ENCODE results near the gene UPK1A. TPM values are rescaled to one million over a fixed set of nuclear protein-coding genes. Genes with fewer than 3 reads are reported as not detected.
"Not testable (repeated sequence)": the region's sequence is repeated elsewhere in the genome, so short reads cannot be mapped to it uniquely, and the experiment has no call there.

UPK1A gene
- total and polyA plus RNA-seq, 2 donors = 81.8 to 89.8 TPM

DNA sequence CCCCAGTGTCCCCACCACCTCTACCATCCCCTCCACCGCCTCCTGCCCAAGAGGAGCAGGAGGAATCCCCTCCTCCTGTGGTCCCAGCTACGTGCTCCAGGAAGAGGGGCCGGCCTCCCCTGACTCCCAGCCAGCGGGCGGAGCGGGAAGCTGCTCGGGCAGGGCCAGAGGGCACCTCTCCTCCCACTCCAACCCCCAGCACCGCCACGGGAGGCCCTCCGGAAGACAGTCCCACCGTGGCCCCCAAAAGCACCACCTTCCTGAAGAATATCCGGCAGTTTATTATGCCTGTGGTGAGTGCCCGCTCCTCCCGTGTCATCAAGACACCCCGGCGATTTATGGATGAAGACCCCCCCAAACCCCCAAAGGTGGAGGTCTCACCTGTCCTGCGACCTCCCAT is 54.3 kb downstream of the UPK1A start:
- no peak for DNase-seq (ENCODE audit: extremely low spot score)
- Histone ChIP-seq H3K4me3 (ENCODE audit: low read depth, low read length) (no peak overlapping the region), H3K4me1 (ENCODE audit: insufficient read depth) (no peaks in the 10 kb centered on the region), H3K27ac (ENCODE audit: low read depth) (no peak overlapping the region), H3K36me3 (ENCODE audit: insufficient read depth) (peaks cover 7% of the 10 kb centered on the region)
- WGBS = 81% methylated on average over 17 of the region's 17 CpGs

DNA sequence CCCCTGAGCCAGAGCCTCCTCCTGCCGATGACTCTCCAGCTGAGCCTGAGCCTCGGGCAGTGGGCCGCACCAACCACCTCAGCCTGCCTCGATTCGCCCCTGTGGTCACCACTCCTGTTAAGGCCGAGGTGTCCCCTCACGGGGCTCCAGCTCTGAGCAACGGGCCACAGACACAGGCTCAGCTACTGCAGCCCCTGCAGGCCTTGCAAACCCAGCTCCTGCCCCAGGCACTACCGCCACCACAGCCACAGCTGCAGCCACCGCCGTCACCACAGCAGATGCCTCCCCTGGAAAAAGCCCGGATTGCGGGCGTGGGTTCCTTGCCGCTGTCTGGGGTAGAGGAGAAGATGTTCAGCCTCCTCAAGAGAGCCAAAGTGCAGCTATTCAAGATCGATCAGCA is 55.1 kb downstream of the UPK1A start:
- Histone ChIP-seq H3K4me3 (ENCODE audit: low read depth, low read length) (no peak overlapping the region), H3K4me1 (ENCODE audit: insufficient read depth) (no peaks in the 10 kb centered on the region), H3K27ac (ENCODE audit: low read depth) (no peak overlapping the region), H3K36me3 (ENCODE audit: insufficient read depth) (peaks cover 7% of the 10 kb centered on the region)
- DNase-seq (ENCODE audit: extremely low spot score) = no peak
- WGBS = 92% methylated on average over 16 of the region's 16 CpGs

DNA sequence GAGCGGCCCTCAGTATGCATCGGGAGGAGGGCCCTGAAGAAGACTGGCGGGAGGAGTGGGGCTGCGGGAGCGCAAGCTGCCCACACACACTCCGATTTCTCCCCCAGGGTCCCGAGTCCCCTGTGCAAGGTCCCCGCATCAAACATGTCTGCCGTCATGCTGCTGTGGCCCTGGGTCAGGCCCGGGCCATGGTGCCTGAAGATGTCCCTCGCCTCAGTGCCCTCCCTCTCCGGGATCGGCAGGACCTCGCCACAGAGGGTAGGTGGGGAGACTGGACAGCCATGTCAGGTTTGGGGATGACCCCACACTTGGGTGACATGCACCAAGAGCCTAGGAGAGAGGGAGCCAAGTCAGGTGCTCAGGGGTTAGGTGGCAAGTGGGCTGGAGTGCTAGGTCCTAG is 56.1 kb downstream of the UPK1A start:
- WGBS = 94% methylated on average over 14 of the region's 14 CpGs
- no peak for DNase-seq (ENCODE audit: extremely low spot score)
- no peak overlapping the region for H3K4me3 ChIP-seq (ENCODE audit: low read depth, low read length)
- peaks cover 10% of the 10 kb centered on the region for H3K36me3 ChIP-seq (ENCODE audit: insufficient read depth)
- H3K27ac ChIP-seq (ENCODE audit: low read depth) = no peak overlapping the region
- H3K4me1 ChIP-seq (ENCODE audit: insufficient read depth) = no peaks in the 10 kb centered on the region

DNA sequence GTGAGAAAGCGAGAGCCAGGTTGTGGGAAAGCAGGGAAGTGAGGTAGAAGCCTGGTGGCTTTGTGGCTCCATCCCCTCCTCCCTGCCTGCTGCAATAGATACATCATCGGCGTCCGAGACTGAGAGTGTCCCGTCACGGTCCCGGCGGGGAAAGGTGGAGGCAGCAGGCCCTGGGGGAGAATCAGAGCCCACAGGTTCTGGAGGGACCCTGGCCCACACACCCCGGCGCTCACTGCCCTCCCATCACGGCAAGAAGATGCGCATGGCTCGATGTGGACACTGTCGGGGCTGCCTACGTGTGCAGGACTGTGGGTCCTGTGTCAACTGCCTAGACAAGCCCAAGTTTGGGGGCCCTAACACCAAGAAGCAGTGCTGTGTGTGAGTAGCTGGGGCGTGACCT is 56.6 kb downstream of the UPK1A start:
- H3K4me3 ChIP-seq (ENCODE audit: low read depth, low read length) = no peak overlapping the region
- H3K36me3 ChIP-seq (ENCODE audit: insufficient read depth) = peaks cover 10% of the 10 kb centered on the region
- no peak for DNase-seq (ENCODE audit: extremely low spot score)
- 94% methylated on average over 16 of the region's 16 CpGs for WGBS
- H3K4me1 ChIP-seq (ENCODE audit: insufficient read depth) = no peaks in the 10 kb centered on the region
- H3K27ac ChIP-seq (ENCODE audit: low read depth) = no peak overlapping the region

DNA sequence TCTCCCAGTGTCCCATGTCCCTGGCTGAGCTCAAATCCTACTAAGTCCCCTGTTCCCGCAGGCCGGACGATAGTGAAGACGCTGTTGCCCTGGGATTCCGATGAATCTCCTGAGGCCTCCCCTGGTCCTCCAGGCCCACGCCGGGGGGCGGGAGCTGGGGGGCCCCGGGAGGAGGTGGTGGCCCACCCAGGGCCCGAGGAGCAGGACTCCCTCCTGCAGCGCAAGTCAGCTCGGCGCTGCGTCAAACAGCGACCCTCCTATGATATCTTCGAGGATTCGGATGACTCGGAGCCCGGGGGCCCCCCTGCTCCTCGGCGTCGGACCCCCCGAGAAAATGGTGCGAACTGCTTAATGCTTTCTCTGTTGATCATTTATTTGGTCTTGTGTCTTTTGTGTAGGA is 57.4 kb downstream of the UPK1A start:
- no peak overlapping the region for H3K4me3 ChIP-seq (ENCODE audit: low read depth, low read length)
- H3K27ac ChIP-seq (ENCODE audit: low read depth) = no peak overlapping the region
- H3K36me3 ChIP-seq (ENCODE audit: insufficient read depth) = peaks cover 12% of the 10 kb centered on the region
- H3K4me1 ChIP-seq (ENCODE audit: insufficient read depth) = no peaks in the 10 kb centered on the region
- WGBS = 95% methylated on average over 24 of the region's 24 CpGs
- no peak for DNase-seq (ENCODE audit: extremely low spot score)

DNA sequence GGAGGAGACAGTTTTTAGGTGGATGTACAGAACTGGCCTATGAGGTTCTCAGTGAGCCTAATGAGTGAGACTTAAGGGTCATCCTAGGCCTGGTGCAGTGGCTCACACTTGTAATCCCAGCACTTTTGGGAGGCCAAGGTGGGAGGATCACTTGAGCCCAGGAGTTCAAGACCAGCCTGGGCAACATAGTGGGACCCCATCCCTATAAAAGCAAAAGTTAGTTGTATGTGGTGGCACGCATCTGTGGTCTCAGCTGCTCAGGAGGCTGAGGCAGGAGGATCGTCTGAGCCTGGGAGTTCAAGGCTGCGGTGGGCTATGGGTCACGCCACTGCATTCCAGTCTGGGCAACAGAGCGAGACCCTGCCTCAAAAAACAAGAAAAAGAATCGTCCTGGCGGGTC is 57.8 kb downstream of the UPK1A start:
- 96% methylated on average over 7 of the region's 7 CpGs for WGBS
- not testable (repeated sequence) for H3K27ac ChIP-seq (ENCODE audit: low read depth); DNase-seq (ENCODE audit: extremely low spot score); H3K4me1 ChIP-seq (ENCODE audit: insufficient read depth); H3K4me3 ChIP-seq (ENCODE audit: low read depth, low read length)
- H3K36me3 ChIP-seq (ENCODE audit: insufficient read depth) = peaks cover 15% of the 10 kb centered on the region

DNA sequence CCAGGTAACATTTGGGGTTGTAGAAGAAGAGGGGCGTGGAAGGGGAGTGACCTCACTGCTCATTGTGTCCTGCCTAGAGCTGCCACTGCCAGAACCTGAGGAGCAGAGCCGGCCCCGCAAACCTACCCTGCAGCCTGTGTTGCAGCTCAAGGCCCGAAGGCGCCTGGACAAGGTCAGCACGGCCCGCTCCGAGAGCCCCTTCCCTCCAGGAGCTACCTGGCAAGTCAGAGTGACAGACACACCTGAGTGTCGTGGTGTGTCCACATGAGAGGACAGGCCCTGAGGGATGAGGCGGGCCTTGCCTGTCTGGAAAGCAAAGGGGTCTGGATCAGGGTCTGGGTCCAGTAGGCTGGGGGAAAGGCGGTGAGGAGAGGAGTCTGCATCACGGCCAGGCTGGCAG is 58.2 kb downstream of the UPK1A start:
- Histone ChIP-seq H3K4me3 (ENCODE audit: low read depth, low read length) (no peak overlapping the region), H3K36me3 (ENCODE audit: insufficient read depth) (peaks cover 15% of the 10 kb centered on the region), H3K27ac (ENCODE audit: low read depth) (no peak overlapping the region), H3K4me1 (ENCODE audit: insufficient read depth) (no peaks in the 10 kb centered on the region)
- WGBS = 95% methylated on average over 12 of the region's 12 CpGs
- no peak for DNase-seq (ENCODE audit: extremely low spot score)

DNA sequence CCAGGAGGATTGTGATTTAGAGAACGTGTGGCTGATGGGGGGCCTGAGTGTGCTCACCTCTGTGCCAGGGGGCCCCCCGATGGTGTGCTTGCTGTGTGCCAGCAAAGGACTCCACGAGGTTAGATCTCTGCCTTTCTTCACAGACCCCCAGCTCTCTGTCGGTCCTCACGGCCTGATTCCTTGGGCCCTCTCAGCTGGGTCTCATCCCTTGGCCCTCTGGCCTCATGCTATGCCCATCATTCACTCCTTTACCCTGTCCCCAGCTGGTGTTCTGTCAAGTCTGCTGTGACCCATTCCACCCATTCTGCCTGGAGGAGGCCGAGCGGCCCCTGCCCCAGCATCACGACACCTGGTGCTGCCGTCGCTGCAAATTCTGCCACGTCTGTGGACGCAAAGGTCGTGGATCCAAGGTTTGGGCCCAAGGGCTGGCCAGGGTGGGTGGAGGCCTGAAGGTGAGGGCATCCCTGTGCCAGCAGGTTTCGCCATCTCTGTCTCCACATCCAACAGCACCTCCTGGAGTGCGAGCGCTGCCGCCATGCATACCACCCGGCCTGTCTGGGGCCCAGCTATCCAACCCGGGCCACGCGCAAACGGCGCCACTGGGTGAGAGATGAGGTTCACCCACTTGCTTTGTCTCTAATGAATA is 59.0 kb downstream of the UPK1A start:
- Histone ChIP-seq H3K4me1 (ENCODE audit: insufficient read depth) (no peaks in the 10 kb centered on the region), H3K27ac (ENCODE audit: low read depth) (no peak overlapping the region), H3K4me3 (ENCODE audit: low read depth, low read length) (no peak overlapping the region), H3K36me3 (ENCODE audit: insufficient read depth) (peaks cover 18% of the 10 kb centered on the region)
- WGBS = 94% methylated on average over 23 of the region's 23 CpGs
- no peak for DNase-seq (ENCODE audit: extremely low spot score)

DNA sequence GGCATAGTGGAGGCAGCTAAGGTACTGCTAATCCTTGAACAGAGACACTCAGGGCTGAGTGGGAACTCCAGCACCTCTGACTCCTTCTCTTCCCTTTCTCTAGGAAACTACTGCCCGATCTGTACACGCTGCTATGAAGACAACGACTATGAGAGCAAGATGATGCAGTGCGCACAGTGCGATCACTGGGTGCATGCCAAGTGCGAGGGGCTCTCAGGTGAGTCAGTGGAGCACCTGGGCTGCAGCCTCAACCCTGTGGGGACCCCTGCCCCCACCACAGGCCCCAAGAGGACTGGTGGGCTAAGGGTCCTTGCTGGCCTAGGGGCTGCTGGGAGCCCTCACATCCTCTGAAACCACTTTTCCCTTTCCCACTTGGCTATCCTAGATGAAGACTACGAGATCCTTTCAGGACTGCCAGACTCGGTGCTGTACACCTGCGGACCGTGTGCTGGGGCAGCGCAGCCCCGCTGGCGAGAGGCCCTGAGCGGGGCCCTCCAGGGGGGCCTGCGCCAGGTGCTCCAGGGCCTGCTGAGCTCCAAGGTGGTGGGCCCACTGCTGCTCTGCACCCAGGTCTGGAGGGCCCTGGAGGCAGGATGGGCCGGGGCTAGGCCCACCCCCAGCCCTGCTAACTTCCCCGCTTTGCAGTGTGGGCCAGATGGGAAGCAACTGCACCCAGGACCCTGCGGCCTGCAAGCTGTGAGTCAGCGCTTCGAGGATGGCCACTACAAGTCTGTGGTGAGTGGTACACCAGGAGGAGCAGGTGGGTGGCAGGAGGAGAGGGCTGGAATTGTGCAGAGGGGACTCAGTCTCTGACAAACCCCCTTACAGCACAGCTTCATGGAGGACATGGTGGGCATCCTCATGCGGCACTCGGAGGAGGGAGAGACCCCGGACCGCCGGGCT is 61.0 kb downstream of the UPK1A start:
- Histone ChIP-seq H3K36me3 (ENCODE audit: insufficient read depth) (peaks cover 23% of the 10 kb centered on the region), H3K4me3 (ENCODE audit: low read depth, low read length) (no peak overlapping the region)
- 95% methylated on average over 25 of the region's 25 CpGs for WGBS

More for the DNA sequence above, 61.0 kb downstream of the UPK1A start:
- Histone ChIP-seq H3K27ac (ENCODE audit: low read depth) (no peak overlapping the region), H3K4me1 (ENCODE audit: insufficient read depth) (no peaks in the 10 kb centered on the region)
- DNase-seq (ENCODE audit: extremely low spot score) = no peak

Other genes starting within 250 kb of the UPK1A start
- 0.69 TPM for gene FFAR2, start 218.3 kb upstream of the UPK1A start, total RNA-seq
- gene FFAR2, start 218.3 kb upstream of the UPK1A start, polyA plus RNA-seq = 0.05 TPM
- gene KRTDAP, start 176.1 kb upstream of the UPK1A start, total RNA-seq = not detected
- gene KRTDAP, start 176.1 kb upstream of the UPK1A start, polyA plus RNA-seq = not detected
- gene DMKN, start 152.9 kb upstream of the UPK1A start, total RNA-seq = 10.7 TPM
- gene DMKN, start 152.9 kb upstream of the UPK1A start, polyA plus RNA-seq = 17.5 TPM
- gene SBSN, start 138.2 kb upstream of the UPK1A start, total RNA-seq = not detected
- 0.15 TPM for gene SBSN, start 138.2 kb upstream of the UPK1A start, polyA plus RNA-seq
- not detected for gene GAPDHS, start 133.1 kb upstream of the UPK1A start, total RNA-seq
- gene GAPDHS, start 133.1 kb upstream of the UPK1A start, polyA plus RNA-seq = not detected
- gene TMEM147, start 120.9 kb upstream of the UPK1A start, total RNA-seq = 57.0 TPM
- gene TMEM147, start 120.9 kb upstream of the UPK1A start, polyA plus RNA-seq = 141 TPM
- not detected for gene ATP4A, start 102.9 kb upstream of the UPK1A start, total RNA-seq
- not detected for gene ATP4A, start 102.9 kb upstream of the UPK1A start, polyA plus RNA-seq
- gene PMIS2, start 80.3 kb upstream of the UPK1A start, total RNA-seq = not detected
- not detected for gene PMIS2, start 80.3 kb upstream of the UPK1A start, polyA plus RNA-seq
- 6.3 TPM for gene HAUS5, start 53.8 kb upstream of the UPK1A start, total RNA-seq
- gene HAUS5, start 53.8 kb upstream of the UPK1A start, polyA plus RNA-seq = 8.8 TPM
- 14.8 TPM for gene RBM42, start 37.5 kb upstream of the UPK1A start, total RNA-seq
- 89.5 TPM for gene RBM42, start 37.5 kb upstream of the UPK1A start, polyA plus RNA-seq
- gene ETV2, start 24.8 kb upstream of the UPK1A start, total RNA-seq = 0.32 TPM
- gene ETV2, start 24.8 kb upstream of the UPK1A start, polyA plus RNA-seq = 1.7 TPM
- 192 TPM for gene COX6B1, start 18.2 kb upstream of the UPK1A start, total RNA-seq
- 592 TPM for gene COX6B1, start 18.2 kb upstream of the UPK1A start, polyA plus RNA-seq
- gene ZBTB32, start 38.0 kb downstream of the UPK1A start, total RNA-seq = not detected
- gene ZBTB32, start 38.0 kb downstream of the UPK1A start, polyA plus RNA-seq = 0.09 TPM
- 7.1 TPM for gene KMT2B, start 51.5 kb downstream of the UPK1A start, total RNA-seq
- gene KMT2B, start 51.5 kb downstream of the UPK1A start, polyA plus RNA-seq = 25.9 TPM
- 0.53 TPM for gene IGFLR1, start 75.9 kb downstream of the UPK1A start, total RNA-seq
- gene IGFLR1, start 75.9 kb downstream of the UPK1A start, polyA plus RNA-seq = 21.2 TPM
- 9.6 TPM for gene U2AF1L4, start 78.9 kb downstream of the UPK1A start, total RNA-seq
- gene U2AF1L4, start 78.9 kb downstream of the UPK1A start, polyA plus RNA-seq = 25.3 TPM
- 13.7 TPM for gene PSENEN, start 79.1 kb downstream of the UPK1A start, total RNA-seq
- gene PSENEN, start 79.1 kb downstream of the UPK1A start, polyA plus RNA-seq = 49.2 TPM
- gene LIN37, start 82.1 kb downstream of the UPK1A start, total RNA-seq = 5.4 TPM
- gene LIN37, start 82.1 kb downstream of the UPK1A start, polyA plus RNA-seq = 18.8 TPM
- 25.4 TPM for gene HSPB6, start 90.5 kb downstream of the UPK1A start, total RNA-seq
- 657 TPM for gene HSPB6, start 90.5 kb downstream of the UPK1A start, polyA plus RNA-seq
- gene PROSER3, start 91.7 kb downstream of the UPK1A start, total RNA-seq = 6.8 TPM
- 12.2 TPM for gene PROSER3, start 91.7 kb downstream of the UPK1A start, polyA plus RNA-seq
- 17.4 TPM for gene ARHGAP33, start 109.0 kb downstream of the UPK1A start, total RNA-seq
- gene ARHGAP33, start 109.0 kb downstream of the UPK1A start, polyA plus RNA-seq = 10.2 TPM
- gene PRODH2, start 146.3 kb downstream of the UPK1A start, total RNA-seq = not detected
- gene PRODH2, start 146.3 kb downstream of the UPK1A start, polyA plus RNA-seq = 0.18 TPM
- gene NPHS1, start 186.0 kb downstream of the UPK1A start, total RNA-seq = 0.05 TPM
- not detected for gene NPHS1, start 186.0 kb downstream of the UPK1A start, polyA plus RNA-seq
- not detected for gene KIRREL2, start 190.4 kb downstream of the UPK1A start, total RNA-seq
- gene KIRREL2, start 190.4 kb downstream of the UPK1A start, polyA plus RNA-seq = not detected
- gene APLP1, start 202.1 kb downstream of the UPK1A start, total RNA-seq = 3.0 TPM
- 5.8 TPM for gene APLP1, start 202.1 kb downstream of the UPK1A start, polyA plus RNA-seq
- gene NFKBID, start 234.0 kb downstream of the UPK1A start, total RNA-seq = 6.1 TPM
- gene NFKBID, start 234.0 kb downstream of the UPK1A start, polyA plus RNA-seq = 4.2 TPM
- 6.7 TPM for gene HCST, start 236.0 kb downstream of the UPK1A start, total RNA-seq
- gene HCST, start 236.0 kb downstream of the UPK1A start, polyA plus RNA-seq = 17.3 TPM
- gene TYROBP, start 241.8 kb downstream of the UPK1A start, total RNA-seq = 5.1 TPM
- 113 TPM for gene TYROBP, start 241.8 kb downstream of the UPK1A start, polyA plus RNA-seq

Measured in urinary bladder (tissue), 4 donors.